GM21526 (cell line): Measurements from ENCODE around the gene PTGER4.
"Not testable (repeated sequence)": the region's sequence is repeated elsewhere in the genome, so short reads cannot be mapped to it uniquely, and the experiment has no call there.

Source experiments
- ATAC-seq: cut with Tn5 transposase; IDR thresholded peaks from one replicate; pipeline ENCODE4 v1.9.1; 2021; ENCODE audit warnings: moderate library complexity; ENCODE audit not compliant: unreplicated experiment, low FRiP score

PTGER4 gene

DNA sequence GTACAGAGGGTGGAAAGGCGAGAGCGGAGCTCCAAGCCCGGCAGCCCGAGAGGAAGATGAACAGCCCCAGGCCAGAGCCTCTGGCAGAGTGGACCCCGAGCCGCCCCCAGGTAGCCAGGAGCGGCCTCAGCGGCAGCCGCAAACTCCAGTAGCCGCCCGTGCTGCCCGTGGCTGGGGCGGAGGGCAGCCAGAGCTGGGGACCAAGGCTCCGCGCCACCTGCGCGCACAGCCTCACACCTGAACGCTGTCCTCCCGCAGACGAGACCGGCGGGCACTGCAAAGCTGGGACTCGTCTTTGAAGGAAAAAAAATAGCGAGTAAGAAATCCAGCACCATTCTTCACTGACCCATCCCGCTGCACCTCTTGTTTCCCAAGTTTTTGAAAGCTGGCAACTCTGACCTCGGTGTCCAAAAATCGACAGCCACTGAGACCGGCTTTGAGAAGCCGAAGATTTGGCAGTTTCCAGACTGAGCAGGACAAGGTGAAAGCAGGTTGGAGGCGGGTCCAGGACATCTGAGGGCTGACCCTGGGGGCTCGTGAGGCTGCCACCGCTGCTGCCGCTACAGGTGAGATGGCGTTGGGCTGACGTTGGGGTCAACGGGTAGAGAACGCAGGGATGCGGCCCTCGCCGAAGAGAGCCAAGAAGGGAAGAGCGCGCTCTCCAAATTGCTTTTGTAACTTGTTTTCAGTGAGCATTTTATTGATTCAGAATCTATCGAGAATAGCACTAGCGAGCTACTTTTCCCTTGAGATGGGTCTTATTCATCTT is at the start of gene PTGER4:
TSS of gene PTGER4 (plus strand) at position 3 of the 769 bp plus-strand sequence. CDS start 1,079 bp downstream, outside the sequence.
- peak; percentile 38 for ATAC-seq

DNA sequence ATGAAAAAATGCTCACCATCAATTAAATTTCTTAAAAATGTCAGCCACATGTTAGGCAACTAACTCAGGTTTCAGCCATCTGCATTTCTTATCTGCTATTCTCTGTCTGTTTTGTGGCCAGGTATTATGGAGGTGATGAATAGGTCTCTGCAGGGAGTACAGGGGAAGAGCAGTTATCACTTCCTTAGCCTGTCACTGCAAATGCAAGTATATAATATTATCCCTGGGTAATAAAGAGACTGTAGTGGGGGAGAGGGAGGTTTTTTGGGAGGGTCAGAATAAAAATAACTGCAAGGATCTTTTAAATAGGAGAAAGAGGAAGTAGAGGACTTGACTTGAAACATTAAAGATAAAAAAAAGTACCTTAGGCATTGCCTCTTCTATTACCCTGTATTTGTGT is 49.6 kb upstream of the PTGER4 start:
- ATAC-seq: no peak

DNA sequence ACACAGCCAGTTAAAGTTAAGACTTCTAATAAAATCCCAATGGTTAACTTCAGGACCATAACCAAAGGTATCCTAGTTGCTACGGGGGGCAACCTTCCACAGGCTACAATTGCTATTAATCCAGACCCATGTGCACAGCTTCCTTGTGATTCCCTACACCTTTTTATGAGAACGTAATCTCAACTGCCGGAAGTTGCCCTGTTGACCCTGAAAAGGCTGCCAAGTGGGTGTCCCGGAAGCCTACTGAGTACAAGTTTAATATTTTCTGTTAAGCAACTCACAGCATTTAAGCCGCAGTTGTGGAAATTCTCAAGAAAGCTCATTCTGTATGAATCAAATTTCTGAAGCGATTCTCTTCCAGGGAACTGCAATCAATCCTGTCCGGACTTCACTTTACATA is 48.5 kb upstream of the PTGER4 start:
- ATAC-seq: no peak

DNA sequence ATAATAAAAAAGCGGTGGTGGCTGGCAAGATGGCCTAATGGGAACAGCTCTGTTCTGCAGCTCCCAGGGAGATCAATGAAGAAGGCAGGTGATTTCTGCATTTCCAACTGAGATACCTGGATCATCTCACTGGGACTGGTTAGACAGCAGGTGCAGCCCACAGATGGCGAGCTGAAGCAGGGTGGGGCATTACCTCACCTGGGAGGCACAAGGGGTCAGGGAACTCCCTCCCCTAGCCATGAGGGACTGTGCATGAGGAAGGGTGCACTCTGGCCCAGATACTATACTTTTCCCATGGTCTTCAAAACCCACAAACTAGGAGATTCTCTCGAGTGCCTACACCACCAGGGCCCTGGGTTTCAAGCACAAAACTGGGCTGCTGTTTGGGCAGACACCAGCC is 45.6 kb upstream of the PTGER4 start:
- ATAC-seq: no peak

DNA sequence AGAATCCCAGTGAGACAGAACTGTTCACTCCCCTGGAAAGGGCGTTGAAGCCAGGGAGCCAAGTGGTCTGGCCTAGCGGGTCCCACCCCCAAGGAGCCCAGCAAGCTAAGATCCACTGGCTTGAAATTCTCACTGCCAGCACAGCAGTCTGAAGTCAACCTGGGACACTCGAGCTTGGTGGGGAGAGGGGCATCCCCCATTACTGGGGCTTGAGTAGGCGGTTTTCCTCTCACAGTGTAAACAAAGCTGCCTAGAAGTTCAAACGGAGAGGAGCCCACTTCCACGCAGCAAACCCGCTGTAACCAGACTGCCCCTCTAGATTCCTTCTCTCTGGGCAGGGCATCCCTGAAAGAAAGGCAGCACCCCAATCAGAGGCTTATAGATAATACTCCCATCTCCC is 45.1 kb upstream of the PTGER4 start:
- no peak for ATAC-seq

DNA sequence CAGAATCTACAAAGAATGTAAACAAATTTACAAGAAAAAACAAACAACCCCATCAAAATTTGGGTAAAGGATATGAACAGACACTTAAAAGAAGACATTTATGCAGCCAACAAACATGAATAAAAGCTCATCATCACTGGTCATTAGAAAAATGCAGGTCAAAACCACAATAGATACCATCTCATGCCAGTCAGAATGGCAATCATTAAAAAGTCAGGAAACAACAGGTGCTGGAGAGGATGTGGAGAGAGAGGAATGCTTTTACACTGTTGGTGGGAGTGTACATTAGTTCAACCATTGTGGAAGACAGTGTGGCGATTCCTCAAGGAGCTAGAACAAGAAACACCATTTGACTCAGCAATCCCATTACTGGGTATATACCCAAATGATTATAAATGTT is 40.2 kb upstream of the PTGER4 start:
- ATAC-seq: not testable (repeated sequence)

DNA sequence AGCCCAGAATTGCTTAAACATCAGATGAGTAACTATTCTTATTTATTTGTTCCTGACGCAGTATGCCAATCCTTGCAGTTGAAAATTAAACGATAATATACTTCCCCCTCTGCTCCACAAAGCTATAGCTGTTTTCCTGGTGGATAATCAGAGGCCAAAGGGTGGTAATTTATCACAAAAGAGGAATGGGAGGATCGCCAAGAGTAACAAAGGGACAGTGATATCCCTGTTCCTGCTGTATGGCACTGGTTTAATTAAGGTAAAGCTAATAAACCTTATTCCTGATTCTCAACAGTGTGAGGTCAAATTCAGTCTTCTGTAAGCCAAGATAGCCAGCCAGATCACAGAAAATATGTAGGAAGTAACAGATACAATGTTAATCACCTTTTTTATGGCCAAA is 33.4 kb upstream of the PTGER4 start:
- ATAC-seq: no peak

DNA sequence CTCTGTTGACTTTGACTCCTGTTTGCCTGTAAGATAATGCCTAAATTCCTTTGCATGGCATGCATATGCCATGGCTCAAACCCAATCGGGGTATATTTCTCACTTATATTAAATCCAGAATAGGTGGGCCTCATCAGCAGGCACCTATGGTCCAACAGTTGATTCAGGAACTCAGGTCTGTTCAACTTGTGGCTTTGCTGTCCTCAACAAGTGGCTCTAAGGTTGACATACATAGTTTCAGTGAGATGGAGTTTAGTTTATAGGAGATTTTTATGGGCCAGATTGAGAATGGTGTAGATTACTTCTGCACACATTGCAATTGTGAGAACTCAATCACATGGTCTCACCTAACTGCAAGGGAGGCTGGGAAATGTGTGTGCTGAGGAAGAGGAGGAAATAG is 31.6 kb upstream of the PTGER4 start:
- ATAC-seq: no peak

DNA sequence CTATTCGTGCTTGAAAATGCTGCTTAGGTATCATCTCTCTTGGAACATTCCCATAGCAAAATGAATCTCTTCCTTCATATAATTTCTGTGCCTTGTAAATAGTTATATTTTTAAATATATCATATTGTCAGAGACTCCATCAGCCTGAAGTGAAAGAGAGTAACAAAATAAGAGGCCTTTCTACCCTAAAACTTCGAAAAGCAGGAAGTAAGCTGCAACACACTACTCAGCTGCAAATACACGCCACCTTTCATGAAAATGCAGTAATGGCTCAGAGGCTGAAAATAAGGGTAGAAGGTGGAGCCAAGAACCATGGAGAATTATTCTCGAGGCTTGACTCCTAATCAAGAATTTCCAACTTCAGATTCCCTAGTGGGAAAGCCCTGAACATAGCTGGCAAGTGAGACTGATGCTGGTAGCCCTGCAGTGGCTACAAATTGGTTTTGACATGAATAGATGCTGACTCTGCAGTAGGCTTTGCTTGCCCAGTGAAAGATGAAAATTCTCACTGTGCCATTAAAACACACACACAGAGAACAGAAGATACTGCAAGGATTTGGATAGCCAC is 30.2 kb upstream of the PTGER4 start:
- no peak for ATAC-seq

DNA sequence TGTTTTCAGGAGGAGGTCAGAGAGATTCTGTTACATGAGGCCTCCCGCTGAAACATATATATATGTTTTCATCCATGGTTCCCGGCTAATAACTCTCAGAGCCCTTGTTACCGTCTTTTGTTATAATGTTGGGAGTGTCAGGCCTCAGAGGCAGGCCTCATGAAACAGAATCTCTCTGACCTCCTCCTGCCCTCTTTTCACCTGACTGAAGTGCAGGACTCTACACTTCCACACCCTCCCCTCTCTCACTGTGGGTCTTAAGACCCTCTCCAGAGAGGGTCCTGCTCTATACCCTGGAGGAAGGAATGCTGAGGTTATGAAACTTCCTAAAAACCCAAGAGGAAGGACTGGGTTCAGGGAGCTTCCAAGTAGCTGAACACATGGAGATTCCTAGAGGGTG is 28.5 kb upstream of the PTGER4 start:
- ATAC-seq: no peak

DNA sequence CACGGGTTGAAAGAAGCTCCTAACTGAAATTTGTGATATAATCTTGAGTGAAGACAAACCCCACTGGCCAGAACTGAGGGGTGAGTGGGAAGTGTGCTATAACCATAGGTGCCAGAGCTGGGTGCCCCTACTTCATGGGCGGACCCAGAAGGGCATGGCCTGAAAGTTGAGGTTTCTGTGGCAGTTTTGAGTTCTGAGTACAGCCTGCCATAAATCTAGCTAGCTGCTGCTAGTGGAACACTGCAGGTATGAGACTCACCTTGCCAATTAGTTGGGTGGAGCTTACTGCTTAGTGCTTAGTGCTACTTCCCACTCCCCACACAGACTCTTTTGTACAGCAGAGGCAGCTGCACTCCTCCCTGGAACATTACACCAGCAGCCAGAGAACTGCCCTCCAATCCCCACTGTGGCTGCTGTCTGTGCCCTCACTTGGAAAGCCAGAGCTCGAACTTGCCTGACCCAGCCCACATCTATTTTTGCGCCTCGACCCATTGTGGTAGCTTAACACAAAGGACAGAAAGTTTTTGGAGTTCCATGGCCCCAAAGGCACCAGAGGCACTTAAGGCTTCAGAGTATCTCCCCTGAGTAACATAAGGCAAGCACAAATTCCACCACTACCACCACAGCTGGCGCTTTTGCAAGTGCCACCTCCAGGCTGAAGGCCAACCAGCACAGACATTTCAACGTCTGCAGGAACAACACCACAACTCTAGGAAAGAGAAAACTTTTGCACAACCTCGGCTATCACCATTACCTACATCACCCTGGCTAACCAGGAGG is 27.1 kb upstream of the PTGER4 start:
- ATAC-seq: no peak

DNA sequence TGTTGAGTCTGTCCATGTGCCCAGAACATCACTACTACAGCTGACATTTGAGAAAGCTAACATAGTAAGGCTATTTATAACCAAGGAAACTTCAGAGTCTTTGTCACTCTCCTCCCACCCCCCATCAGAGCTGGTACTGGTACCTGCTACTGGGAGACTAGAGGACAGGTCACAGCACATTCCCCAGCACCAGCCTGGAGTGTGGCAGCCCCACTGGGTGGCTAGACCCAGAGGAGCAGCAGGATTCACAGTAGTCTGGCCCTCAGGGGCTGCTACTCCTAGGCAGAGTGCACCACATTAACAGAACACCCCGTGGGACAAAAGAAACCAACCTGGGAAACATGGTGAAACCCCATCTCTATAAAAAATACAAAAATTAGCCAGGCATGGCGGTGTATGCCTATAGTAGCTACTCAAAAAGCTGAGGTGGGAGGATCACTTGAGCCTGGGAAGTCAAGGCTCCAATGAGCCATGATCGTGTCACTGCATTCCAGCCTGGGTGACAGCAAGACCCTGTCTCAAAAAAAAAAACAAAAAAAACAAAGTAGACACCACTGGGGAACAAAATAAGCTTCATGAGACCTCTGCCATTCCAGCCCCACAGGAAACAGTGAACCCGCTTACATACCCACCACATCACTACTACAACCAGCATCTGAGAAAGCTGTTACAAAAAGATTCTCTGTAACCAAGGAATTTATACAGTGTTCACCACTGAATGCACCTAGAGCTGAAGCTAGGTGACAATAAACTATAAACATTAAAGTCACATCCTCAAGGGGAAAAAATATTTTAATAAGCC is 26.3 kb upstream of the PTGER4 start:
- no peak for ATAC-seq

DNA sequence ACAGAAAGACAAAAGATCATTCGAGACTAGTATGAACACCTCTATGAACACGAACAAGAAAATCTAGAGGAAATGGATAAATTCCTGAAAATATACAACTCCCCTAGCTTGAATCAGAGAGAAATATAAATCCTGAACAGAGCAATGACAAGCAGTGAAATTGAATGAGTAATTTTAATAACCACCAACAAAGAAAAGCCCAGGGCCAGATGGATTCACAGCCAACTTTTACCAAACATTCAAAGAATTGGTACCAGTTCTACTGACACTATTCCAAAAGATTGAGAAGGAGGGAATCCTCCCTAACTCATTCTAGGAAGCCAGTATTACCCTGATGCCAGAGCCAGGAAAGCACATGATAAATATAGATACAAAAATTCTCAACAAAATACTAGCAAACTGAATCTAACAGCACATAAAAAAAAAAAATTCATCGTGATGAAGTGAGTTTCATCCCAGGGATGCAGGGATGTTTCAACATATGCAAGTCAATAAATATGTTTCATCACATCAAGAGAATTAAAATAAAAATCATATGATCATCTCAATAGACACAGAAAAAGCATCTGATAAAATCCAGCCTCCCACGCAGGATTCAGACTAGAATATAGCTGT is 25.2 kb upstream of the PTGER4 start:
- no peak for ATAC-seq

DNA sequence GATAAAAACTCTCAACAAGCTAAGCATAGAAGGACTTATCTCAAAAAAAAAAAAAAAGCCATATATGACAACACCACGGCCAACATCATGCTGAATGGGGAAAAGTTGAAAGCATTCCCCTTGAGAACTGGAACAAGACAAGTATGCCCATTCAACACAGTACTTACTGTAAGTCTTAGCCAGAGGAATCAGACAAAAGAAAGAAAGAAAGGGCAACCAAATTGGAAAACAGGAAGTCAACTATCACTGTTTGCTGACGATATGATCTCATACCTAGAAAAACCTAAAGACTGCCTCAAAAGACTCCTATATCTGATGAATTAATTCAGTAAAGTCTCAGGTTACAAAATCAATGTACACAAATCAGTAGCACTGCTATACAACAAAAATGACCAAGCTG is 24.6 kb upstream of the PTGER4 start:
- ATAC-seq: no peak

DNA sequence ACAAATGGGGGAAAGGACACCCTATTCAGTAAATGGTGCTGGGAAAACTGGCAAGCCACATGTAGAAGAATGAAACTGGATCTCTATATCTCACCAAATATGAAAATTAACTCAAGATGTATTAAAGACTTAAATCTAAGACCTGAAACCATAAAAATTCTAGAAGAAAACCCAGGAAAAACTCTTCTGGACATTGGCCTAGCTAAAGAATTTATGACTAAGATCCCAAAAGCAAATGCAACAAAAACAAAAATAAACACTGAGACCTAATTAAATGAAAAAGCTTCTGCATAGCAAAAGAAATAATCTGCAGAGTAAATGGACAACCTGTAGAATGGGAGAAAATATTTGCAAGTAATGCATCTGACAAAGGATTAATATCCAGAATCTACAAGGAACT is 23.6 kb upstream of the PTGER4 start:
- ATAC-seq: not testable (repeated sequence)

DNA sequence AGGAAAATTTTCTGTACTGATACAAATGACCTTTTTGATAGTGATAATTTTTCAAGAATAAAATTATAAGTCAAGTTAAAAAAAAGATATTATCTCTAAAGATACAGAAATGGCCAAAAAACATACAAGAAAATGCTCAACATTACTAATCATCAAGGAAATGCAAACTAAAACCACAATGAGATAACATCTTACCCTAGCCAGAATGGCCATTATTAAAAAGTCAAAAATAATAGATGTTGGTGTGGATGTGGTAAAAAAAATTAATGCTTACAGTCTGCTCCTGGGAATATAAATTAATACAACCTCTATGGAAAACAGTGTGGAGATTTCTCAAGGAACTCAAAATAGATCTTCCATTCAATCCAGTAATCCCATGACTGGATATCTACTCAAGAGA is 22.9 kb upstream of the PTGER4 start:
- no peak for ATAC-seq

DNA sequence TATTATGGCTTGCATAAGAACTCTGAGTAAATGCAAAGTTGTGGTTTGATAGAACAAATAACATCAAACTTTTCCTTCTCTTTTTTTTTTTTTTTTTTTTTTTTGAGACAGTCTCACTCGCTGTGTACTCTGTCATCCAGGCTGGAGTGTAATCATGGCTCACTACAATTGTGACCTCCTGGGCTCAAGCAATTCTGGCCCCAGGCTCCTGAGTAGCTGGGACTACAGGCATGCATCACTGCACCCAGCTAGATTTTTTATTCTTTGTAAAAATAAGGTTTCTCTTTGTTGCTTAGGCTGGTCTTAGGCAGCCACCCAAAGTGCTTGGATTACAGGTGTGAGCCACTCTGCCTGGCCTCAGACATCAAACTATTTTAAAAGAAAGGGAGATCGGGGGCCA is 19.0 kb upstream of the PTGER4 start:
- ATAC-seq: no peak

DNA sequence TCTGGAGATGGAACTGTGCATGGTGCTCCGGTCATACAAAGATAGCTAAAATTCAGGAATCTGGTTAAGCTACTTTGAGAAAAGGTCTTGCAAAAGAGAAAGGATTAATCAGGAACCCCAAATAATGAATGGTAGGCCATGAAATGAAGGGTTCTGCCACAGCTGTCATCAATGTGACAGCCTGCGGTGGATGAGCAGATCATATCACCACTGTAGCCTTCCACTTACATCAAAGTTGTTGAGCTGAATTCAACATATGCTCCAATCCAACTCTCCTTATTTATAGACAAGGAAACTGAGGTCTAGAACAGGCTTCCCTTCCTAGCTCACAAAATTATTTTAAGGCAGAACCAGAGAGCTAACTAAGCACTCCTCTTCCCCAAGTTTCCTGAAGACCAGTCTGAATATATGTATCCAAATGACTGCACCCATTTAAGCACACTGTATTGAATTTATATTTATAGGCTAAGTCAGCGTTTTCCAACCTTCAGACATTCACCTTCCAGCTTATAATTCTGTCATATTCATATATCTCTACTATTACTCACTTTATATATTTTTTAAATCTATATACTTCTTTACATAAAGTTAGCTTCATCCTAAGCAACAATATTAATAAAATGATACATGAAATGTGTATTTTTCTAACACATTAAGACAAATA is 13.9 kb upstream of the PTGER4 start:
- no peak for ATAC-seq

DNA sequence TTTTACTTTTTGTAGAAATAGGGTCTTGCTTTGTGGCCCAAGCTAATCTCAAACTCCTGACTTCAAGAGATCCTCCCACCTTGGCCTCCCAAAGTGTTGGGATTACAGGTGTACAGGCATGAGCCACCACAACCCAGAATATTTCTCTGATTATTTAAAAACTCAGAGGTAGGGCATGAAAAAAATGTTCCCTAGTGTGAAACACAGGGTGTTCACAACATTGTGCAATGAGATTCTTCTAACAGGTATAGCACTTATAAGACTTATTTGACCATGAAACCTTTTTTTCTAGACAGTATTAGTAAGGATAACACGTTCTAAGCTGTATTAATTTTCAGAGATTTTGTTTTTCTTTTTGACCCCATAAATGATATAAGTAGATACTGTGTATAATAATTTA is 13.1 kb upstream of the PTGER4 start:
- ATAC-seq: no peak

DNA sequence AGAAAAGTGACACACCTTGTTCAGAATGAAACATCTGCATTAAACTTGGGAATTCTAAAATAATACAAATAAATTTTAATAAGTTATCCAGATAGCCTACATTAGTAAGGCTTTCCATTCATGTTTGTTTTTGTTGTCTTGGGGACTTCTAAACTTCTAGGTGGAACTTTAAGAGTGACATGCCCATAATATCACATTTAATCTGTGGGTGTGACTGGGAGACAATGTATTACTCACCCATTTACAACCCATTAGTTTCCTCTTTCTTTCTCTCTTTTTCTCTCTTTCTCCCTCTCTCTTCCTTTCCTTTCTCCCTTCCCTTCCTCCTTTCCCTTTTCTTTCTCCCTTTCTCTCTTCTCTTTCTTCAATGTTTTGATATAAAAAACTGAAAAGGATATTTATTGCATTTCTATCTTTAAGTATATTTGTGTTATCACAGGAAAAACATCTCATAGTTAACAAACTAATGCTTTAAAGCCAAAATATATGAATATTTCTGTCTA is 12.5 kb upstream of the PTGER4 start:
- ATAC-seq: no peak
